ENCODE data around the gene AP5Z1. TPM values are rescaled to one million over a fixed set of nuclear protein-coding genes. Genes with fewer than 3 reads are reported as not detected.

The AP5Z1 gene
- polyA plus RNA-seq, 3 donors, result 30.8 to 75.2 (median 33.8) TPM

DNA sequence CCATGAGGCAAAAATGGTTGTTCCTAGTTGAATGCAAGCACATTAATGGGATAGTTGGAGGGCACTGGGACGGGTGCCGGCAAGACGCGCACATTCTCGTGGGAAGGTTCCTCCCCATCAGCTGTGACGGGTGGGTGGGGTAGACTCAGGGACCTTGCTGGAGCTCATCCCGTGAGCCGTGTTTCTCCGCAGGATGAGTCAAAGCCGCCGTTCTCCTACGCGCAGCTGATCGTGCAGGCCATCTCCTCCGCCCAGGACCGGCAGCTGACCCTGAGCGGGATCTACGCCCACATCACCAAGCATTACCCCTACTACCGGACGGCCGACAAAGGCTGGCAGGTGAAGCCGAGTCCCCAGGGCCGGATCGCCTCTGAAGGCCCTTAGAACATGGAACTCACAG is 20.4 kb upstream of the AP5Z1 start:
- Mint-ChIP-seq H3K9me3 (peaks cover 0 to 3% (median 0%) of the 10 kb centered on the region in 7 donors), H3K36me3 (peaks cover 50 to 72% of the 10 kb centered on the region in 2 donors), H3K27me3 (ENCODE audit: low read depth in 3 of 3) (peaks cover 0 to 1% (median 0%) of the 10 kb centered on the region in 3 donors), H3K4me3 (no peak overlapping the region), H3K4me1 (peaks cover 5% of the 10 kb centered on the region), H3K27ac (no peak overlapping the region)
- H3K36me3 ChIP-seq (replicated peaks in 1 of 2; ENCODE audit: control insufficient read depth in 1 of 2, insufficient read depth in 2 of 2, low read length in 2 of 2), result peaks cover 65 to 78% of the 10 kb centered on the region in 2 donors
- TF ChIP-seq, protein P1, sequence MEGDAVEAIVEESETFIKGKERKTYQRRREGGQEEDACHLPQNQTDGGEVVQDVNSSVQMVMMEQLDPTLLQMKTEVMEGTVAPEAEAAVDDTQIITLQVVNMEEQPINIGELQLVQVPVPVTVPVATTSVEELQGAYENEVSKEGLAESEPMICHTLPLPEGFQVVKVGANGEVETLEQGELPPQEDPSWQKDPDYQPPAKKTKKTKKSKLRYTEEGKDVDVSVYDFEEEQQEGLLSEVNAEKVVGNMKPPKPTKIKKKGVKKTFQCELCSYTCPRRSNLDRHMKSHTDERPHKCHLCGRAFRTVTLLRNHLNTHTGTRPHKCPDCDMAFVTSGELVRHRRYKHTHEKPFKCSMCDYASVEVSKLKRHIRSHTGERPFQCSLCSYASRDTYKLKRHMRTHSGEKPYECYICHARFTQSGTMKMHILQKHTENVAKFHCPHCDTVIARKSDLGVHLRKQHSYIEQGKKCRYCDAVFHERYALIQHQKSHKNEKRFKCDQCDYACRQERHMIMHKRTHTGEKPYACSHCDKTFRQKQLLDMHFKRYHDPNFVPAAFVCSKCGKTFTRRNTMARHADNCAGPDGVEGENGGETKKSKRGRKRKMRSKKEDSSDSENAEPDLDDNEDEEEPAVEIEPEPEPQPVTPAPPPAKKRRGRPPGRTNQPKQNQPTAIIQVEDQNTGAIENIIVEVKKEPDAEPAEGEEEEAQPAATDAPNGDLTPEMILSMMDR (IDR thresholded peaks at IDR 0.05), result no peak
- no peaks in the 10 kb centered on the region for H3K9me3 ChIP-seq (replicated peaks in 1 of 2; ENCODE audit: control insufficient read depth in 1 of 2, insufficient read depth in 1 of 2, low read length in 2 of 2)
- no peak overlapping the region for H2AFZ ChIP-seq (ENCODE audit: insufficient read depth, low read depth, low read length, poor library complexity, severe bottlenecking)
- H3K4me2 ChIP-seq (replicated peaks; ENCODE audit: extremely low read depth, low read length, poor library complexity, severe bottlenecking), result no peak overlapping the region
- H3K79me2 ChIP-seq (ENCODE audit: insufficient read depth, low read length), result peaks cover 42% of the 10 kb centered on the region
- H3K4me3 ChIP-seq (replicated peaks in 1 of 3; ENCODE audit: low read depth in 2 of 3, low read length in 3 of 3), result no peak overlapping the region
- DNase-seq, result no peak
- no peak overlapping the region for H3K27ac ChIP-seq (ENCODE audit: low read depth in 1 of 2, low read length in 2 of 2)
- H3K9ac ChIP-seq (ENCODE audit: insufficient read depth, low read length, poor library complexity, severe bottlenecking), result no peak overlapping the region
- intact Hi-C loops (cut with micrococcal nuclease), result loop anchor here (1.0 to 10.0 kb wide), 2 partner anchors 140 to 144 kb away; no protein-coding TSS in a partner anchor
- peaks cover 35% of the 10 kb centered on the region for H4K20me1 ChIP-seq (ENCODE audit: insufficient read depth, low read length)
- H3K27me3 ChIP-seq (ENCODE audit: control insufficient read depth in 2 of 2, insufficient read depth in 2 of 2, low read length in 2 of 2), result no peaks in the 10 kb centered on the region
- no peaks in the 10 kb centered on the region for H3K4me1 ChIP-seq (ENCODE audit: control insufficient read depth in 1 of 2, insufficient read depth in 2 of 2, low read length in 2 of 2)
- 99% methylated on average over 13 of the region's 24 CpGs for WGBS (ENCODE audit: insufficient coverage)

DNA sequence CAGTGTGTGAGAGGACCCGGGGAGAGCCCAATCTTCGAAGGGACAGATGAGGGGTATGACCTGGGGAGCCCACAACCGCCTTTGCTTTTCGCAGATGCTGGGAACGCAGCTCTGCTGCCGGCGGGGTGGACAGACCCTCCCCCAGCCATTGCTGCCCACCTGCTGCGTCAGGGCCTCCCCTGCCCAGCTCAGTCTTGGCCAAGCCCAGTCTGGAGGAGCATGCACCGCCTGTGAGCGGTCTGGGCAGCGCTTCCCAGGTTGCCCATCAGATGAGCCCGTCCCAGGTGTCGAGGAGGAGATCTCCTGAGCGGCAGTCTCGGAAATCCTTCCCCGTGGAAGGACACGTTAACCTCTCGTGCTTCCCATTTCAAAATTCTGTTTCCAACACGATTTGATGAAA is 17.3 kb upstream of the AP5Z1 start:
- intact Hi-C loops (cut with micrococcal nuclease), result loop anchor here in 1 of 2 donors (10.0 kb wide), 1 partner anchor 143 kb away; no protein-coding TSS in a partner anchor
- H4K20me1 ChIP-seq (ENCODE audit: insufficient read depth, low read length), result peaks cover 16% of the 10 kb centered on the region
- WGBS (ENCODE audit: insufficient coverage), result 99% methylated on average over 18 of the region's 19 CpGs
- Mint-ChIP-seq H3K9me3 (peaks cover 0 to 3% (median 0%) of the 10 kb centered on the region in 7 donors), H3K27me3 (ENCODE audit: low read depth in 3 of 3) (peaks cover 0 to 3% (median 0%) of the 10 kb centered on the region in 3 donors), H3K36me3 (peaks cover 68 to 90% of the 10 kb centered on the region in 2 donors), H3K27ac (peak overlapping the region in 1 of 7 donors; percentile 50), H3K4me1 (peaks cover 5% of the 10 kb centered on the region), H3K4me3 (no peak overlapping the region)
- H3K27ac ChIP-seq (ENCODE audit: low read depth in 1 of 2, low read length in 2 of 2), result no peak overlapping the region
- no peaks in the 10 kb centered on the region for H3K4me1 ChIP-seq (ENCODE audit: control insufficient read depth in 1 of 2, insufficient read depth in 2 of 2, low read length in 2 of 2)
- TF ChIP-seq, protein P1 (IDR thresholded peaks at IDR 0.05), result no peak
- no peak overlapping the region for H3K4me3 ChIP-seq (replicated peaks in 1 of 3; ENCODE audit: low read depth in 2 of 3, low read length in 3 of 3)
- no peak overlapping the region for H3K9ac ChIP-seq (ENCODE audit: insufficient read depth, low read length, poor library complexity, severe bottlenecking)
- H3K36me3 ChIP-seq (replicated peaks in 1 of 2; ENCODE audit: control insufficient read depth in 1 of 2, insufficient read depth in 2 of 2, low read length in 2 of 2), result peaks cover 79 to 91% of the 10 kb centered on the region in 2 donors
- peaks cover 20% of the 10 kb centered on the region for H3K79me2 ChIP-seq (ENCODE audit: insufficient read depth, low read length)
- no peaks in the 10 kb centered on the region for H3K27me3 ChIP-seq (ENCODE audit: control insufficient read depth in 2 of 2, insufficient read depth in 2 of 2, low read length in 2 of 2)
- no peak for DNase-seq
- H2AFZ ChIP-seq (ENCODE audit: insufficient read depth, low read depth, low read length, poor library complexity, severe bottlenecking), result no peak overlapping the region
- H3K9me3 ChIP-seq (replicated peaks in 1 of 2; ENCODE audit: control insufficient read depth in 1 of 2, insufficient read depth in 1 of 2, low read length in 2 of 2), result no peaks in the 10 kb centered on the region
- H3K4me2 ChIP-seq (replicated peaks; ENCODE audit: extremely low read depth, low read length, poor library complexity, severe bottlenecking), result no peak overlapping the region
